LNCAP (cell line): Measurements from ENCODE around the gene BTBD2.

Experiments used
- CTCF ChIP-seq: fragments of 450-650 bp; IDR thresholded peaks from 2 replicates; pipeline ENCODE4 v1.5.1; 2017; ENCODE audit warnings: mild to moderate bottlenecking

Gene BTBD2

DNA sequence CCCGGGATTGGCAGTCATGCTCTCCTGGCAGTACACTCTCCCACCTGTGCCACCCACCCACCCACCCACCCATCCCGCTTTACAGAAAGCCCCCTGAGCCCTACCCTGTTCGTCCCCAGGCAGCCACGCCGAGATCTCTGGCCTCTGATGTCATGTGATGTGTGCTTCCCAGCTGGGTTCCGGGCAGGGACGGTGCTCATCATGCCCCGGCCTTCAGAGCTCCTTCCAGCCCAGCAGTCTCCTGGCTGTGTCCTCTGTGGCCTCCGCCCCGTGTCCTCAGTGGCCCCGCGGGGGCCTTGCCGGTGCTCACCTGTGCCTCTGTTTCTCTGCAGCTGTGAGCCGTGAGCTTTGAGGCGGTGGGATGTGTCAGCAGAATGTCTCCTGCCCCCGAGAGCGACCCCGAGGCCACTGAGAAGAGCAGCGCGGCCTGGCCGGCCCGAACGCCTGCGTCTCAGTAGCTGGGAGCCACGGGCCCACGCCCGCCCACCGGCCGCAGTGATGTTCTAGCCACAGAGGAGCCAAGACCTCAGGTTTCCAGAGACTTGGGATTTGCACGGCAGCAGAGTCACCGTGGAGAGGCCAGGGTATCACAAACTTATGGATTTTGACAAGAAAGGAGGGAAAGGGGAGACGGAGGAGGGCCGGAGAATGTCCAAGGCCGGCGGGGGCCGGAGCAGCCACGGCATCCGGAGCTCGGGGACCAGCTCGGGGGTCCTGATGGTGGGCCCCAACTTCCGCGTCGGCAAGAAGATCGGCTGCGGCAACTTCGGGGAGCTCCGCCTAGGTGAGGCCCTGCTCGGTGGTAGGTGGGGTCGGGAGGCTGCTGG, 46.1 kb downstream of the BTBD2 start:
- no peak for TF ChIP-seq CTCF

GRCh38 chr19:1968279-1969175, 47.0 kb downstream of the BTBD2 start:
- TF ChIP-seq CTCF: no peak

- TF ChIP-seq CTCF: no peak
These were observed 48.4 kb downstream of the BTBD2 start for GRCh38 chr19:1967087-1967608.

- TF ChIP-seq CTCF: no peak
These were observed 52.8 kb downstream of the BTBD2 start for GRCh38 chr19:1962674-1963073.

DNA sequence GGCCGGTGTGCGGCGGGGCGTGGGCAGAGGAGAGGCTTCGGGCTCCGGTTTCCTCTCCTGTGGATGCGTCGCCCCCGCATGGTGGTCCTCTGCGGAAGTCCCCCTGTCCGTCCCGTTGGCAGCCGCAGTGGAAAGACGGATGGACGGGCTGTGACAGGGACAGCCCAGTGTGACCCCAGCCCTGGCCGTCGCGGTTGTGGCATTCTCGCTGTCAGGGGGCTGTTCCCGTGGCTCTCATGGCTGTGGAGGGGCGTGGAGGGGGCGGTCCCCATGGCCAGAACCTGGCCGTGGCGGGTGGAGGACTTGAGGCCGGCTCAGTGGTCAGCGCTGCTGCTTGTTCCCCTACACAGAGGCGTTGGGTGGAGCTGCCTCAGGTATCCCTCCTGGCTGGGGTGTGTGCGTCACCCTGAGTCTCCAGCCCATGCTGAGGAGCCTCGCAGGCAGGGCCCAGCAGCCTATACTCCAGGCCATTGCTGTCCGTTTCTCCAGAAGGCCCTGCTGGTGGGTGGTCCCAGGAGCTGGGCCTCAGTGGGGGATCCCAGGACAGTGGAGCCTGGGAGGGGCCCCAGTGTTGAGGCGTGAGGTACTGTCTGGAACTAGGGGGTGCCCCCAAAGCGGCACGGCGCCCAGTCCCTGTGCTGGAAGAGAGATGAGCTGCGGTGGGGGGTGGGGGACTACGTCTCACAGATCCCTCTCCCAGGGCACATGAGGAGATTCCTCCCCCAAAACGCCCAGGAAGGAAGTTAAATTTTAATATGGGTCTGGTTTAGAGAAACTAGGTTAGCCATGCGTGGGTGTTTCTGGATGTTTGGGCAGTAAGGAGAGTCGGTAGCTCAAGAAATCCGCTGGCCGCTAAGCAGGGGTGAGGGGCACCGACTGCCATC, 54.3 kb downstream of the BTBD2 start:
- TF ChIP-seq CTCF: no peak

GRCh38 chr19:1959928-1960589, 55.5 kb downstream of the BTBD2 start:
- TF ChIP-seq CTCF: no peak
